ENCODE data around the gene PLA2G7. TPM values are rescaled to one million over a fixed set of nuclear protein-coding genes. Genes with fewer than 3 reads are reported as not detected.

Gene PLA2G7
- total RNA-seq, 1 donor from 2014 or later: 1.7 TPM

GRCh38 chr6:46688966-46689335, 46.2 kb downstream of the PLA2G7 start:
- no peak for DNase-seq (ENCODE audit: low read depth)
- H3K4me3 ChIP-seq (ENCODE audit: low read depth, low read length): no peak overlapping the region
- no peaks in the 10 kb centered on the region for H3K27me3 ChIP-seq (ENCODE audit: control insufficient read depth, insufficient read depth, low read length)
- H3K36me3 ChIP-seq (ENCODE audit: control insufficient read depth, insufficient read depth, low read length): no peaks in the 10 kb centered on the region
- no peak for TF ChIP-seq CTCF (IDR thresholded peaks at IDR 0.05; ENCODE audit: insufficient read depth, low read length, poor library complexity, severe bottlenecking)

- Histone ChIP-seq H3K4me3 (ENCODE audit: low read depth, low read length) (no peak overlapping the region), H3K27me3 (ENCODE audit: control insufficient read depth, insufficient read depth, low read length) (no peaks in the 10 kb centered on the region), H3K36me3 (ENCODE audit: control insufficient read depth, insufficient read depth, low read length) (no peaks in the 10 kb centered on the region)
- no peak for TF ChIP-seq CTCF (IDR thresholded peaks at IDR 0.05; ENCODE audit: insufficient read depth, low read length, poor library complexity, severe bottlenecking)
- DNase-seq (ENCODE audit: low read depth): no peak
These were observed 46.8 kb downstream of the PLA2G7 start for GRCh38 chr6:46688117-46688965.

- Histone ChIP-seq H3K27me3 (ENCODE audit: control insufficient read depth, insufficient read depth, low read length) (no peaks in the 10 kb centered on the region), H3K36me3 (ENCODE audit: control insufficient read depth, insufficient read depth, low read length) (no peaks in the 10 kb centered on the region), H3K4me3 (ENCODE audit: low read depth, low read length) (no peak within 1 kb of the TSS)
- no peak for DNase-seq (ENCODE audit: low read depth)
- no peak for TF ChIP-seq CTCF (IDR thresholded peaks at IDR 0.05; ENCODE audit: insufficient read depth, low read length, poor library complexity, severe bottlenecking)
These were observed 47.5 kb downstream of the PLA2G7 start, which contains the start of gene TDRD6 for GRCh38 chr6:46687619-46688097. Gene TDRD6 (plus strand): TSS chr6:46687885. CDS start chr6:46688129, 244 bp downstream.

- no peak for DNase-seq (ENCODE audit: low read depth)
- H3K4me3 ChIP-seq (ENCODE audit: low read depth, low read length): no peak overlapping the region
- no peaks in the 10 kb centered on the region for H3K36me3 ChIP-seq (ENCODE audit: control insufficient read depth, insufficient read depth, low read length)
- no peak for TF ChIP-seq CTCF (IDR thresholded peaks at IDR 0.05; ENCODE audit: insufficient read depth, low read length, poor library complexity, severe bottlenecking)
- H3K27me3 ChIP-seq (ENCODE audit: control insufficient read depth, insufficient read depth, low read length): no peaks in the 10 kb centered on the region
These were observed 50.4 kb downstream of the PLA2G7 start for GRCh38 chr6:46684771-46685170.

- H3K27me3 ChIP-seq (ENCODE audit: control insufficient read depth, insufficient read depth, low read length): no peaks in the 10 kb centered on the region
- H3K36me3 ChIP-seq (ENCODE audit: control insufficient read depth, insufficient read depth, low read length): no peaks in the 10 kb centered on the region
- H3K4me3 ChIP-seq (ENCODE audit: low read depth, low read length): no peak overlapping the region
- TF ChIP-seq CTCF (IDR thresholded peaks at IDR 0.05; ENCODE audit: insufficient read depth, low read length, poor library complexity, severe bottlenecking): peak; percentile 63
- DNase-seq (ENCODE audit: low read depth): no peak
These were observed 57.9 kb downstream of the PLA2G7 start for GRCh38 chr6:46677314-46677654.
